Measurements from ENCODE around the gene CFDP1.

Gene CFDP1

DNA sequence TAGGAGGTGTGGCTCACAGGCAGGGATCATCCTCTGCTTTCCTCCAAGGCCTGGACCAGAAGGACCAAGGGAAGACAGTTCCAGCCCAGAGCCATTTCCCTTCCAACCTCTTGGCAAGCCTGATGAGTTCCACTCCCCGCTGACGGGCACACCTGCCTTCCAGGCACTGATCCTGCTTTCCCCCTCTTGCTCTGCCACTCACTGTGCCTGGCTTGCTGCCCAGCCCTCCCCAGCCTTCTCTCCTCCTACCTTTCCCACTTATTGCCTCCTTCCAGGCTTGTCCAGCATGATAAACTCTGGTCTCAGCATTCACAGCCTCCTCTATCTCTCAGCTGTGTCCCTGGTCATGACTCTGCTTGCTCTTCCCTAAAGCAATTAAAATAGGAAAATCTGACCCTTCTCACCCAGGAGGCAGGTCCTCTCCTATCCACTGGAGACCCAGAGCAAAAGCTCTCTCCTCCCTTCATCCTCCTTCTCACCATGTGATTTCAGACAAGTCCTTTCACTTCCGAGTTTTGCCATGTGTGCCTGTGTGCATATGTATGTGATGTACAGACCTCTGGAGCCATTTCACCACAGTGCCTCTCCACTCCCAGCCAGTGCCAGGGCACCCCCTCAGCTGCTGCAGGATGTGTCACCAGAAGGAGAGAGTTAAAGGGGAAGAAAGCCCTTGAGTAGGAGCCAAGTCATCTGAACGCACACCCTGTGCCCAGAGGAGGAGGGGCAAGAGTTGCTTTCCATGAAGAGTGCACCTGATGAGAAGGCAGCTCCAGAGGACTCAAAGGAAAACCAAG is 44.6 kb upstream of the CFDP1 start:
- no peak overlapping the region for H3K4me3 ChIP-seq (ENCODE audit: low read depth, low read length)
- TF ChIP-seq, protein P1, sequence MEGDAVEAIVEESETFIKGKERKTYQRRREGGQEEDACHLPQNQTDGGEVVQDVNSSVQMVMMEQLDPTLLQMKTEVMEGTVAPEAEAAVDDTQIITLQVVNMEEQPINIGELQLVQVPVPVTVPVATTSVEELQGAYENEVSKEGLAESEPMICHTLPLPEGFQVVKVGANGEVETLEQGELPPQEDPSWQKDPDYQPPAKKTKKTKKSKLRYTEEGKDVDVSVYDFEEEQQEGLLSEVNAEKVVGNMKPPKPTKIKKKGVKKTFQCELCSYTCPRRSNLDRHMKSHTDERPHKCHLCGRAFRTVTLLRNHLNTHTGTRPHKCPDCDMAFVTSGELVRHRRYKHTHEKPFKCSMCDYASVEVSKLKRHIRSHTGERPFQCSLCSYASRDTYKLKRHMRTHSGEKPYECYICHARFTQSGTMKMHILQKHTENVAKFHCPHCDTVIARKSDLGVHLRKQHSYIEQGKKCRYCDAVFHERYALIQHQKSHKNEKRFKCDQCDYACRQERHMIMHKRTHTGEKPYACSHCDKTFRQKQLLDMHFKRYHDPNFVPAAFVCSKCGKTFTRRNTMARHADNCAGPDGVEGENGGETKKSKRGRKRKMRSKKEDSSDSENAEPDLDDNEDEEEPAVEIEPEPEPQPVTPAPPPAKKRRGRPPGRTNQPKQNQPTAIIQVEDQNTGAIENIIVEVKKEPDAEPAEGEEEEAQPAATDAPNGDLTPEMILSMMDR (IDR thresholded peaks at IDR 0.05; ENCODE audit: low read depth, low read length, missing control alignments) = no peak
- no peak for DNase-seq (ENCODE audit: low read depth)
- in situ Hi-C loops (cut with HindIII; ENCODE audit: low sequenced_read_pairs) = no loop called here

GRCh38 chr16:75476817-75477216 is 43.5 kb upstream of the CFDP1 start:
- no peak for DNase-seq (ENCODE audit: low read depth)
- in situ Hi-C loops (cut with HindIII; ENCODE audit: low sequenced_read_pairs) = no loop called here
- no peak overlapping the region for H3K4me3 ChIP-seq (ENCODE audit: low read depth, low read length)
- TF ChIP-seq, protein P1 (IDR thresholded peaks at IDR 0.05; ENCODE audit: low read depth, low read length, missing control alignments) = no peak

DNA sequence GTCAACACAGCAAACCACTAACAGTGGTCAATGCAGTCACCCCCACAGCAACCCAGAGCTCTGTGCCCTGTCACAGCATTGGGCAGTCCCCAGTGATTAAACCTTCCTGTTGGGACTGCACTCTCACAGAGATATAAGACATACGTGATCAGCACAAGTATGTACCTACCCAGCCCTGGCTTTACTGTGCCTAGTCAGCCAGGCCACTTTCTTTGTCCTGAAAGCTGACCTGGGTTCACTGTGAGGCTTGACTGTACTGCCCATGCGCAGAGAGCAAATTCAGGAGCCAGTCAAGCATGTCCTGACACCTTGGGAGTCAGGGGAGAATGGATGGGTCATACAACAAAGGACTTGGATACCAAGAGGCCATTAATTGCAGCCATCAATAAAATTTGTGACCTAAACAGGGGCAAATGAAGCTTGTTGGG is 42.1 kb upstream of the CFDP1 start:
- no peak overlapping the region for H3K4me3 ChIP-seq (ENCODE audit: low read depth, low read length)
- in situ Hi-C loops (cut with HindIII; ENCODE audit: low sequenced_read_pairs) = no loop called here
- TF ChIP-seq, protein P1 (IDR thresholded peaks at IDR 0.05; ENCODE audit: low read depth, low read length, missing control alignments) = no peak
- DNase-seq (ENCODE audit: low read depth) = no peak

DNA sequence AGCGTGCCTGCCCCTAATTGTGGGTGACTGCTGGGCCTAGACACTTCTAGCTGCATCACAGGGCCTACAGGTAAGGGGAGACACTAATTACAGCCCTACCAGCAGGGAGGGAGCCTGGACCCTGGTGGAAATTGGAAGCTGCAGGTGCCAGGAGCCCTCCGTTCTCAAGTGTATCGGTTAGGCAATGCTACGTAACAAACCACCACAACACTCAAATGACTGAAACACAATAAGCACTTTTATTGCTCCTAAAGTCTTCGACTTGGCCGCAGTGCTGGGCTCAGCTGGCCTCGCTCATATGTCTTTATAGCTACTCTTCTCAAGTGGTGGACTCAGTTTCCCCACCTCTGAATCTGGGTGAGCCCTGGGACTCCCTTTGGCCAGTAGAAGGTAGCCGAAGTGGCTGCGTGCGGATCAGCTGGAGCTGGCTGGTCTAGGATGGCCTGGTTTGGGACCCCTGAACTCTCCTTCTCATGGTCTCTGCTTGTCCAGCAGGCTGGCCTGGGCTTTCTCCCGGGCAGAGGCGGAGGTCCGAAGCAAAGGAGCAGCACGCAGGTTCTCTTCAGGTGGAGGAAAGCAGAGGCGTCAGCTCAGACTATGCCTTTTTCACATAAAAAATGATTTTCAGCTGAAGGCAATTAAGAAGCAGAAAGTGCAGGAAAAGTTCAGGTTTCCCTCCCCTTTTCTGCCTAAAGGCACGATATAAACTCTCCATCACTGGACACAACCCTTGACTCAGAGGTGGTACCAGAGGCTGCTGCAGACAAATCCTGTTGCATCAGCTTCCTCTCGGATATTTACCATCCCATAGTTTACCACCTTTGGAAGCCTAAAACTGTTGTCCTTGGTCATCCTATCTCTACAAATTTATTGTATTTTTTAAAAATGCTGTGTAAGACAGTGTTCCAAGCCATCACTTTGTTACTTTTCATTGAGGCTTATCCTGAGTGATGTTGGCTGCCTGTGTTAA is 39.9 kb upstream of the CFDP1 start:
- in situ Hi-C loops (cut with HindIII; ENCODE audit: low sequenced_read_pairs) = loop anchor here (25.0 kb wide), 1 partner anchor 289 kb away; no protein-coding TSS in a partner anchor
- TF ChIP-seq, protein P1 (IDR thresholded peaks at IDR 0.05; ENCODE audit: low read depth, low read length, missing control alignments) = no peak
- no peak for DNase-seq (ENCODE audit: low read depth)
- no peak overlapping the region for H3K4me3 ChIP-seq (ENCODE audit: low read depth, low read length)

DNA sequence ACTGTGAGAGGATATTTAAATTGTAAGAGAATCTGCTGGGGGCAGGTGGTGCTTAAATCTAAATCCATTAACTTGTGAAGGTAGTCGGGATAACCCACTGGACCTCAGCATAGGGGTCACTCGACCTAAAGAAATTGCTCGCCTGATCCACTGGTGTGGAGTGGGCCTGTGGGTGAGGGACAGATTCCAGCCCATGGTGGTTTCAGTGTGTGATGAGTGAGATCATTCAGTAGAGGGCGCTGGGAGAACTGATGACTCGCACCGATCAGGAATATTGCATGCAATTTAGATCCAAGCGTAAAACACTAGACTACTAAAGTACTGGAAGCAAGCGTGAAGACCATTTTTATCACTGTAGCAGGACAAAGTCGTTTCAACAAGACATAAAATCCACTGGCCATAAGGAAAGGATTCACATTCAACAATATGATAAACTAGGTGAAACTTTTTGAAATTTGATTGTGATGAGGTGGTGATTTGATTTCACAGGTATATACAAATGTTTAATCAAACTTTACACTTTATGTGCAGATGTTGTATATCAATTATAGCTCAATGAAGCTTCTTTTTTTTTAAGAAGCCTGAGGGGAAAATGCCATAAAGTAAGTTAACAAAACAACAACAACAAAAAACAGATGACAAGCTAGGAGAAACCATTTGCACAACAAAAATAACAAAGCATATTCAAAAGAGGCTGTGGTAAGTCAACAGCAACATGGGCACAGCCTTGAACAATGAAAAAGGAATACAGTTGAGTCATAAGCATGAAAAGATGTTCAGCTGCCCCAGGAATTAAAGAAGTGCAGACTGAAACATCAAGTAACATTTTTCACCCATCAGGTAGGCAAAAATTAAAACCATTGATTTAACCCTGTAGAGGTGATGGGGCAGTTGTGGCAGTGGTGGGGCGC is 38.7 kb upstream of the CFDP1 start:
- H3K4me3 ChIP-seq (ENCODE audit: low read depth, low read length) = no peak overlapping the region
- in situ Hi-C loops (cut with HindIII; ENCODE audit: low sequenced_read_pairs) = loop anchor here (25.0 kb wide), 1 partner anchor 290 kb away; no protein-coding TSS in a partner anchor
- no peak for DNase-seq (ENCODE audit: low read depth)
- TF ChIP-seq, protein P1 (IDR thresholded peaks at IDR 0.05; ENCODE audit: low read depth, low read length, missing control alignments) = peak; percentile 78
